Endodermal cell (in vitro differentiated cells): ENCODE results near the gene RPTOR. TPM values are rescaled to one million over a fixed set of nuclear protein-coding genes. Genes with fewer than 3 reads are reported as not detected.

Source experiments
- DNase-seq: peaks from one replicate; pipeline ENCODE4 v3.0.0-alpha.2; 2017
- H3K27ac ChIP-seq: 2 replicates; pipeline ENCODE4 v1.5.1; 2013; ENCODE audit warnings: mild to moderate bottlenecking, low read depth, low read length, moderate library complexity
- H3K27me3 ChIP-seq: 2 replicates; pipeline ENCODE4 v1.6.1; 2013; ENCODE audit warnings: mild to moderate bottlenecking, low read length, moderate library complexity; ENCODE audit not compliant: insufficient read depth, control insufficient read depth, poor library complexity, severe bottlenecking
- H3K36me3 ChIP-seq: 2 replicates; pipeline ENCODE4 v1.7.0; 2013; ENCODE audit warnings: mild to moderate bottlenecking, low read length, moderate library complexity; ENCODE audit not compliant: control insufficient read depth, insufficient read depth
- H3K4me1 ChIP-seq: one replicate; pipeline ENCODE4 v1.7.0; 2013; ENCODE audit warnings: low read length; ENCODE audit not compliant: control insufficient read depth, insufficient read depth
- H3K4me3 ChIP-seq: 2 replicates; pipeline ENCODE4 v1.5.1; 2013; ENCODE audit warnings: mild to moderate bottlenecking, low read length, moderate library complexity
- H3K9ac ChIP-seq: 2 replicates; pipeline ENCODE4 v1.6.1; 2013; ENCODE audit warnings: mild to moderate bottlenecking, low read length, moderate library complexity; ENCODE audit not compliant: poor library complexity, severe bottlenecking; ENCODE audit errors: extremely low read depth
- H3K9me3 ChIP-seq: 2 replicates; pipeline ENCODE4 v1.6.1; 2013; ENCODE audit warnings: mild to moderate bottlenecking, low read length, moderate library complexity; ENCODE audit not compliant: control insufficient read depth
- H3K27ac Mint-ChIP-seq: 2 replicates; pipeline ENCODE4 v1.8.0; 2020; ENCODE audit warnings: mixed read lengths
- H3K27me3 Mint-ChIP-seq: 2 replicates; pipeline ENCODE4 v1.8.0; 2021; ENCODE audit warnings: mild to moderate bottlenecking, mixed read lengths; ENCODE audit not compliant: insufficient read depth
- H3K36me3 Mint-ChIP-seq: 2 replicates; pipeline ENCODE4 v1.8.0; 2020; ENCODE audit warnings: low read depth, mixed read lengths
- H3K4me1 Mint-ChIP-seq: 2 replicates; pipeline ENCODE4 v1.8.0; 2020; ENCODE audit warnings: mixed read lengths
- H3K4me3 Mint-ChIP-seq: 2 replicates; pipeline ENCODE4 v1.8.0; 2020; ENCODE audit warnings: mild to moderate bottlenecking, moderate library complexity, mixed read lengths
- H3K9me3 Mint-ChIP-seq: 2 replicates; pipeline ENCODE4 v1.8.0; 2020; ENCODE audit warnings: mild to moderate bottlenecking, mixed read lengths
- WGBS, 2 experiments: methylation state at CpG; one replicate each; pipeline versions ENCODE4 v1.1.5 to v1.1.7; 2013; ENCODE audit warnings: missing lambda C conversion rate in 2 of 2, mixed read lengths in 1 of 2; ENCODE audit not compliant: insufficient coverage in 1 of 2, insufficient read length in 1 of 2; 5-methylcytosine and 5-hydroxymethylcytosine counted together
- total RNA-seq, 2 donors: library from RNA; stranded (reverse); fragmentation: NEBNext Ultra II Directional in 1 of 2; extraction: Animal tissue kit (Norgen Biotek cat#: 25700) in 1 of 2; gene quantifications; 2 replicates in 1 of 2; 3 replicates in 1 of 2; pipeline ENCODE4 v1.2.1, GENCODE V29; 2021
- TF ChIP-seq, protein P1 (sequence below): fragments of 200-600 bp; sonication (generic); conservative IDR thresholded peaks from 2 replicates; pipeline ENCODE4 v1.5.0; 2021; ENCODE audit warnings: antibody characterized with exemption, mild to moderate bottlenecking

Gene RPTOR
- total RNA-seq, 2 donors from 2014 or later = 45.1 to 53.4 TPM

DNA sequence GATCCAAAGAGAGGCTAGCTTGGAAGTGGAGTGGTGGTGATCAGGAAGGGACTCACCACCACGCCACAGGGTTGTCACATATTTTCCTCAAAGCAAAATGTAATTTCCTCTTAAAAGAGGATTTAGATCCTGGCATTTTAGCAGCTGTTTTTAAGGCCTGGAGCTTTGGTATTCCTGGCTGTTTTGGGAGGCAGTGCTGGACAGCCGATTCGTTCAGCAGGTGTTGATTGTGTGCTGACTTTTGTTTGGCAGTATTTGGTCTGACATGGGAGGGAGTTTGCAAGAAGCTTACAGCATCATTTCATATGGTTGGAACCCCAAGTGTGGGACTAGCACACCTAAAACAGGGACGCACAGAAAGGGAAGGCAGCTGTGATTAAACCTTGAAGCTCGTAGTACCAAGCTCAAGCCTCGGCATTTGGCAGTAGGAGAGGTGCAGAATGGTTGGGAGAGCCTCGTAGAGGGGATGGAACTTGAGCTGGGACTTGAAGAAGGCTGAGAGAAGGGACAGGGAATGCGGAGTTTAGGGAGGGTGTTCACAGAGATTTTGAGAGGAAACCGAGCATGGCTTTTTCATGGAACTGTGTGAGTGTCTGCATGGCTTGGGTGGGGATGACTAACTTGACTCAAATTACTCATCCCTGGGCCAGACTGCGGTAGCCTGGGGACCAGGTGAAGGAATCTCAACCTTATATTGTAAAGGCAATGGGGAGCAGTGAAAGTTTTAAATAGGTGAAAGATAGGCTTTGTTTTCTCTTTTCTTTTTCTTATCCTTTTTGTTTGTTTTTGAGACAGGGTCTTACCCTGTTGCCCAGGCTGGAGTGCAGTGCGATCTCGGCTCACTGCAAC lies 52.3 kb downstream of the RPTOR start:
- Histone ChIP-seq H3K27me3 (peaks cover 6% of the 10 kb centered on the region), H3K27ac (no peak overlapping the region), H3K9ac (no peak overlapping the region), H3K4me3 (no peak overlapping the region), H3K36me3 (no peaks in the 10 kb centered on the region), H3K9me3 (no peaks in the 10 kb centered on the region), H3K4me1 (peaks cover 25% of the 10 kb centered on the region)
- H3K27me3 Mint-ChIP-seq = no peaks in the 10 kb centered on the region
- no peaks in the 10 kb centered on the region for H3K36me3 Mint-ChIP-seq
- peaks cover 47% of the 10 kb centered on the region for H3K4me1 Mint-ChIP-seq
- H3K9me3 Mint-ChIP-seq = no peaks in the 10 kb centered on the region
- 81 to 93% methylated on average over 8 to 12 of the region's 12 CpGs for WGBS, 2 experiments
- H3K4me3 Mint-ChIP-seq = no peak overlapping the region
- DNase-seq = peak; percentile 48
- no peak overlapping the region for H3K27ac Mint-ChIP-seq
- TF ChIP-seq, protein P1, sequence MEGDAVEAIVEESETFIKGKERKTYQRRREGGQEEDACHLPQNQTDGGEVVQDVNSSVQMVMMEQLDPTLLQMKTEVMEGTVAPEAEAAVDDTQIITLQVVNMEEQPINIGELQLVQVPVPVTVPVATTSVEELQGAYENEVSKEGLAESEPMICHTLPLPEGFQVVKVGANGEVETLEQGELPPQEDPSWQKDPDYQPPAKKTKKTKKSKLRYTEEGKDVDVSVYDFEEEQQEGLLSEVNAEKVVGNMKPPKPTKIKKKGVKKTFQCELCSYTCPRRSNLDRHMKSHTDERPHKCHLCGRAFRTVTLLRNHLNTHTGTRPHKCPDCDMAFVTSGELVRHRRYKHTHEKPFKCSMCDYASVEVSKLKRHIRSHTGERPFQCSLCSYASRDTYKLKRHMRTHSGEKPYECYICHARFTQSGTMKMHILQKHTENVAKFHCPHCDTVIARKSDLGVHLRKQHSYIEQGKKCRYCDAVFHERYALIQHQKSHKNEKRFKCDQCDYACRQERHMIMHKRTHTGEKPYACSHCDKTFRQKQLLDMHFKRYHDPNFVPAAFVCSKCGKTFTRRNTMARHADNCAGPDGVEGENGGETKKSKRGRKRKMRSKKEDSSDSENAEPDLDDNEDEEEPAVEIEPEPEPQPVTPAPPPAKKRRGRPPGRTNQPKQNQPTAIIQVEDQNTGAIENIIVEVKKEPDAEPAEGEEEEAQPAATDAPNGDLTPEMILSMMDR = no peak

DNA sequence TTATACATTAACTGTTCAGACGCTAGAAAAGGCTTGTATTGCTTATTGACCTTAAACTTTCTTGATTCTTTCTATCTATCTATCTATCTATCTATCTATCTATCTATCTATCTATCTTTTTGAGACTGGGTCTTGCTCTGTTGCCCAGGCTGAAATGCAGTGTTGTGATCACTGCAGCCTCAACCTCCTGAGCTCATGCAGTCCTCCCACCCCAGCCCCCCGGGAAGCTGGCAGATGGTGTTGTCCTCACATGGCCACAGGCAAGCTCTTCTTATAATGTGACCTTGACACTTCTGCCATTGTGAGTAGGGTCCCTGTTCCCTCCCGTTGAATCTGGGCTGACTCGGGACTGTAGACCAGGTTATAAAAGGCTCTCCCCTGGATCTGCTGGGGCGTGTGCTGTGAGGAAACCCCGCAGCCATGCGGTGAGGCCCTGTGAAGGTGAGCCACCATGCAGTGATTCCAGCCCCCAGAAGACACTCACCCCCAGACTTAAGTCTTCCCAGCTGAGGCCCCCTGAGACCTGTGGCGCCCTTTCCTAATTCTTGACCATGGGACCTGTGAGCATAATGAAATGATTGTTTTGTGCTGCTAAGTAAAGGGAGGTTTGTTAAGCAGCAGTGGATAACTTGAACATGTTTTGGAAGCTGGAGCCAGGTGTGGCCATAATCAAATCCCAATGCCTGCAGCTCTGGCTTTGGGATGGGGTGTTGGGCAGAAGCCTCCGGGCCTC lies 54.3 kb downstream of the RPTOR start:
- Mint-ChIP-seq H3K27ac (no peak overlapping the region), H3K36me3 (peaks cover 14% of the 10 kb centered on the region), H3K27me3 (no peaks in the 10 kb centered on the region), H3K4me3 (peak overlapping the region; percentile 11), H3K4me1 (peaks cover 46% of the 10 kb centered on the region), H3K9me3 (peaks cover 13% of the 10 kb centered on the region)
- peak; percentile 41 for DNase-seq
- Histone ChIP-seq H3K27me3 (peaks cover 6% of the 10 kb centered on the region), H3K9ac (no peak overlapping the region), H3K27ac (no peak overlapping the region), H3K36me3 (peaks cover 7% of the 10 kb centered on the region), H3K4me1 (peaks cover 25% of the 10 kb centered on the region), H3K9me3 (peaks cover 15% of the 10 kb centered on the region), H3K4me3 (no peak overlapping the region)
- TF ChIP-seq, protein P1 = no peak
- 96% methylated on average over 7 to 9 of the region's 9 CpGs for WGBS, 2 experiments

DNA sequence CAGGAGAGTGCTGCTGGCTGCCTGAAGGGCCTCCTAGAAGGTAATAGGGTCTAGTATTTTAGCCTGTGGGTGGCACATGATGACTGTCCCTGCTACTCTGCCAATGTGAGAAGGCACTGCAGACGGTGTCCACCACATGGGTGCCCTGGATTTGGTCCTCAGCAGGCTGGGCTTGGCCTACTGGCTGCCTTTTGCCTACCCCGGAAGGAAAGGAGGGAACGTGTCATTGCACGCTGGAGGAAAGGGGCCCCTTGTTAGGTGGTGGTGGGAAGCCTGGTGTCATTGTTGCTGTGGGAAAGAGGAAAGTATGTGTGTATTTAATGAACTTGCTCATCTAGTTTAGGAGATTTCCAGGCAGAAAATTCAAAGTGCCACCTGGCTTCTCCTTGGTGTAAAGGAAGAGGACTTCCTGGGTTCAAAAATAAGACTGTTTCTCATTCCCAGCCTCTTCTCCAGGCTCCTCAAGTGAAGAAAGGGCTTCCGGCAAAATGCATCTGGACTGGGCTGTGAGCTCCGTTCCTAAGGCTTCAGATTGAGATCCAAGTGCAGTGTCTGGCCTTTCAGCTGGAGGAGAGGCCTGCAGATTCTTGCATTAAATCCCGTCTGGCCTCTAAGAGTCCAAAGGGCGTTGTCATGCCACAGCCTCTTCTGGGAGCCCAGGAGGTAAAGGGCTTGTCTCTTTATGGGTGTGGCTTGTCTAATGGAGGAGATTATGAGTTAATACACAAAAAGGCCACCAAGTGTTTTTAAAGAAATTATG lies 55.1 kb downstream of the RPTOR start:
- peaks cover 21% of the 10 kb centered on the region for H3K9me3 ChIP-seq
- H3K4me3 Mint-ChIP-seq = peak overlapping the region; percentile 11
- TF ChIP-seq, protein P1 = no peak
- H3K27ac ChIP-seq = no peak overlapping the region
- H3K27me3 ChIP-seq = peaks cover 4% of the 10 kb centered on the region
- peaks cover 7% of the 10 kb centered on the region for H3K36me3 ChIP-seq
- peak; percentile 45 for DNase-seq
- 87 to 92% methylated on average over 4 to 8 of the region's 8 CpGs for WGBS, 2 experiments
- H3K36me3 Mint-ChIP-seq = peaks cover 20% of the 10 kb centered on the region
- H3K4me1 ChIP-seq = peaks cover 25% of the 10 kb centered on the region
- peaks cover 20% of the 10 kb centered on the region for H3K9me3 Mint-ChIP-seq
- no peaks in the 10 kb centered on the region for H3K27me3 Mint-ChIP-seq
- H3K27ac Mint-ChIP-seq = peak overlapping the region; percentile 20
- H3K4me3 ChIP-seq = peak overlapping the region; percentile 59
- no peak overlapping the region for H3K9ac ChIP-seq
- peaks cover 46% of the 10 kb centered on the region for H3K4me1 Mint-ChIP-seq
